ENCODE data around the gene NSMF.

The NSMF gene

GRCh38 chr9:137460363-137461315, 1.5 kb upstream of the NSMF start:
- Histone ChIP-seq H3K9me3 (ENCODE audit: control extremely low read depth in 1 of 5, control insufficient read depth in 4 of 5, insufficient read depth in 2 of 5, low read depth in 1 of 5, low read length in 4 of 5) (peaks cover 0 to 19% (median 0%) of the 10 kb centered on the region in 5 experiments), H3K27ac (ENCODE audit: insufficient read depth in 1 of 2, low read depth in 1 of 2, low read length in 2 of 2, poor library complexity in 1 of 2, severe bottlenecking in 2 of 2) (no peak overlapping the region), H3K36me3 (ENCODE audit: control insufficient read depth in 4 of 4, insufficient read depth in 4 of 4, low read length in 3 of 4) (peaks cover 0 to 19% (median under 1%) of the 10 kb centered on the region in 4 experiments), H3K4me1 (ENCODE audit: control extremely low read depth in 1 of 4, control insufficient read depth in 4 of 4, insufficient read depth in 4 of 4, low read length in 3 of 4) (peaks cover 0 to 56% (median 48%) of the 10 kb centered on the region in 4 experiments), H3K4me3 (ENCODE audit: control insufficient read depth in 1 of 7, extremely low read depth in 1 of 7, insufficient read depth in 4 of 7, low read depth in 2 of 7, low read length in 6 of 7) (peak overlapping the region in 1 of 7 experiments; percentile 5), H3K27me3 (replicated peaks in 2 of 5; ENCODE audit: control insufficient read depth in 4 of 5, insufficient read depth in 5 of 5, low read length in 4 of 5) (peaks cover 0 to 11% (median 0%) of the 10 kb centered on the region in 5 experiments)
- ChIA-PET CTCF (no interaction called here), POLR2A (no interaction called here)
- DNase-seq = no peak
- 95% methylated on average over 28 of the region's 31 CpGs for WGBS (ENCODE audit: insufficient coverage)

- peaks cover 0 to 11% (median 0%) of the 10 kb centered on the region in 5 experiments for H3K9me3 ChIP-seq (ENCODE audit: control extremely low read depth in 1 of 5, control insufficient read depth in 4 of 5, insufficient read depth in 2 of 5, low read depth in 1 of 5, low read length in 4 of 5)
- no peak for DNase-seq
- H3K4me3 ChIP-seq (ENCODE audit: control insufficient read depth in 1 of 7, extremely low read depth in 1 of 7, insufficient read depth in 4 of 7, low read depth in 2 of 7, low read length in 6 of 7) = peak overlapping the region in 5 of 7 experiments; percentile 51 to 78 (median 70)
- H3K27ac ChIP-seq (ENCODE audit: insufficient read depth in 1 of 2, low read depth in 1 of 2, low read length in 2 of 2, poor library complexity in 1 of 2, severe bottlenecking in 2 of 2) = peak overlapping the region in 1 of 2 experiments; percentile 58
- H3K36me3 ChIP-seq (ENCODE audit: control insufficient read depth in 4 of 4, insufficient read depth in 4 of 4, low read length in 3 of 4) = peaks cover 0 to 24% (median under 1%) of the 10 kb centered on the region in 4 experiments
- ChIA-PET CTCF (no interaction called here), POLR2A (interaction anchor here (0.6 kb wide), 1 partner anchor 222 kb away, joined by 3 read pairs; no protein-coding TSS in a partner anchor)
- peaks cover 0 to 6% (median 0%) of the 10 kb centered on the region in 5 experiments for H3K27me3 ChIP-seq (replicated peaks in 2 of 5; ENCODE audit: control insufficient read depth in 4 of 5, insufficient read depth in 5 of 5, low read length in 4 of 5)
- peaks cover 0 to 59% (median 51%) of the 10 kb centered on the region in 4 experiments for H3K4me1 ChIP-seq (ENCODE audit: control extremely low read depth in 1 of 4, control insufficient read depth in 4 of 4, insufficient read depth in 4 of 4, low read length in 3 of 4)
- WGBS (ENCODE audit: insufficient coverage) = 64% methylated on average over 10 of the region's 15 CpGs
Measured at GRCh38 chr9:137459601-137460362, 648 bp upstream of the NSMF start.

- peak in 2 of 3 donors; percentile 35 to 39 for DNase-seq
Measured at GRCh38 chr9:137458194-137459151, 661 bp downstream of the NSMF start.

GRCh38 chr9:137457406-137458193, 1.5 kb downstream of the NSMF start:
- no peaks in the 10 kb centered on the region for H3K27me3 ChIP-seq (replicated peaks in 2 of 5; ENCODE audit: control insufficient read depth in 4 of 5, insufficient read depth in 5 of 5, low read length in 4 of 5)
- peaks cover 0 to 1% (median 0%) of the 10 kb centered on the region in 5 experiments for H3K9me3 ChIP-seq (ENCODE audit: control extremely low read depth in 1 of 5, control insufficient read depth in 4 of 5, insufficient read depth in 2 of 5, low read depth in 1 of 5, low read length in 4 of 5)
- no peak for DNase-seq
- 94% methylated on average over 31 of the region's 44 CpGs for WGBS (ENCODE audit: insufficient coverage)
- peaks cover 0 to 71% (median 64%) of the 10 kb centered on the region in 4 experiments for H3K4me1 ChIP-seq (ENCODE audit: control extremely low read depth in 1 of 4, control insufficient read depth in 4 of 4, insufficient read depth in 4 of 4, low read length in 3 of 4)
- CTCF ChIA-PET = interaction anchor here (1.1 kb wide), 1 partner anchor 12 kb away, joined by 3 read pairs; no protein-coding TSS in a partner anchor
- peaks cover 0 to 37% (median under 1%) of the 10 kb centered on the region in 4 experiments for H3K36me3 ChIP-seq (ENCODE audit: control insufficient read depth in 4 of 4, insufficient read depth in 4 of 4, low read length in 3 of 4)
- H3K4me3 ChIP-seq (ENCODE audit: control insufficient read depth in 1 of 7, extremely low read depth in 1 of 7, insufficient read depth in 4 of 7, low read depth in 2 of 7, low read length in 6 of 7) = peak overlapping the region in 4 of 7 experiments; percentile 23 to 78 (median 70)
- no peak overlapping the region for H3K27ac ChIP-seq (ENCODE audit: insufficient read depth in 1 of 2, low read depth in 1 of 2, low read length in 2 of 2, poor library complexity in 1 of 2, severe bottlenecking in 2 of 2)
- POLR2A ChIA-PET = no interaction called here

More at GRCh38 chr9:137458194-137459151, 661 bp downstream of the NSMF start:
- ChIA-PET CTCF (interaction anchor here (1.1 kb wide), 1 partner anchor 12 kb away, joined by 3 read pairs; no protein-coding TSS in a partner anchor), POLR2A (no interaction called here)
- peak overlapping the region in 1 of 2 experiments; percentile 49 for H3K27ac ChIP-seq (ENCODE audit: insufficient read depth in 1 of 2, low read depth in 1 of 2, low read length in 2 of 2, poor library complexity in 1 of 2, severe bottlenecking in 2 of 2)
- no peaks in the 10 kb centered on the region for H3K27me3 ChIP-seq (replicated peaks in 2 of 5; ENCODE audit: control insufficient read depth in 4 of 5, insufficient read depth in 5 of 5, low read length in 4 of 5)
- WGBS (ENCODE audit: insufficient coverage) = 7% methylated on average over 66 of the region's 88 CpGs
- peak overlapping the region; percentile 33 to 78 (median 68) for H3K4me3 ChIP-seq (ENCODE audit: control insufficient read depth in 1 of 7, extremely low read depth in 1 of 7, insufficient read depth in 4 of 7, low read depth in 2 of 7, low read length in 6 of 7)
- H3K9me3 ChIP-seq (ENCODE audit: control extremely low read depth in 1 of 5, control insufficient read depth in 4 of 5, insufficient read depth in 2 of 5, low read depth in 1 of 5, low read length in 4 of 5) = peaks cover 0 to 2% (median 0%) of the 10 kb centered on the region in 5 experiments
- H3K36me3 ChIP-seq (ENCODE audit: control insufficient read depth in 4 of 4, insufficient read depth in 4 of 4, low read length in 3 of 4) = peaks cover 0 to 29% (median under 1%) of the 10 kb centered on the region in 4 experiments
- H3K4me1 ChIP-seq (ENCODE audit: control extremely low read depth in 1 of 4, control insufficient read depth in 4 of 4, insufficient read depth in 4 of 4, low read length in 3 of 4) = peaks cover 0 to 69% (median 61%) of the 10 kb centered on the region in 4 experiments

GRCh38 chr9:137456864-137457405, 2.2 kb downstream of the NSMF start:
- no peak overlapping the region for H3K4me3 ChIP-seq (ENCODE audit: control insufficient read depth in 1 of 7, extremely low read depth in 1 of 7, insufficient read depth in 4 of 7, low read depth in 2 of 7, low read length in 6 of 7)
- no peaks in the 10 kb centered on the region for H3K27me3 ChIP-seq (replicated peaks in 2 of 5; ENCODE audit: control insufficient read depth in 4 of 5, insufficient read depth in 5 of 5, low read length in 4 of 5)
- H3K9me3 ChIP-seq (ENCODE audit: control extremely low read depth in 1 of 5, control insufficient read depth in 4 of 5, insufficient read depth in 2 of 5, low read depth in 1 of 5, low read length in 4 of 5) = no peaks in the 10 kb centered on the region
- CTCF ChIA-PET = interaction anchor here (2.0 kb wide), 1 partner anchor 13 kb away, joined by 4 read pairs; no protein-coding TSS in a partner anchor
- DNase-seq = no peak
- peaks cover 0 to 37% (median under 1%) of the 10 kb centered on the region in 4 experiments for H3K36me3 ChIP-seq (ENCODE audit: control insufficient read depth in 4 of 4, insufficient read depth in 4 of 4, low read length in 3 of 4)
- H3K27ac ChIP-seq (ENCODE audit: insufficient read depth in 1 of 2, low read depth in 1 of 2, low read length in 2 of 2, poor library complexity in 1 of 2, severe bottlenecking in 2 of 2) = no peak overlapping the region
- 95% methylated on average over 6 of the region's 10 CpGs for WGBS (ENCODE audit: insufficient coverage)
- POLR2A ChIA-PET = no interaction called here
- peaks cover 0 to 71% (median 63%) of the 10 kb centered on the region in 4 experiments for H3K4me1 ChIP-seq (ENCODE audit: control extremely low read depth in 1 of 4, control insufficient read depth in 4 of 4, insufficient read depth in 4 of 4, low read length in 3 of 4)

All from common myeloid progenitor, CD34-positive (primary cell).